ENCODE measurements around the gene ASCC1. TPM values are rescaled to one million over a fixed set of nuclear protein-coding genes. Genes with fewer than 3 reads are reported as not detected.

The ASCC1 gene
- total RNA-seq, 1 experiment from 2014 or later: 15.7 TPM

GRCh38 chr10:72085166-72085565 lies 130.9 kb downstream of the ASCC1 start:
- peaks cover 19% of the 10 kb centered on the region for H3K4me1 ChIP-seq (ENCODE audit: insufficient read depth, low read length)
- ChIA-PET POLR2A (ENCODE audit: unreplicated experiment) (no interaction called here), CTCF (no interaction called here)
- no peaks in the 10 kb centered on the region for H3K9me2 ChIP-seq (replicated peaks; ENCODE audit: low read length)
- TF ChIP-seq, protein P1, sequence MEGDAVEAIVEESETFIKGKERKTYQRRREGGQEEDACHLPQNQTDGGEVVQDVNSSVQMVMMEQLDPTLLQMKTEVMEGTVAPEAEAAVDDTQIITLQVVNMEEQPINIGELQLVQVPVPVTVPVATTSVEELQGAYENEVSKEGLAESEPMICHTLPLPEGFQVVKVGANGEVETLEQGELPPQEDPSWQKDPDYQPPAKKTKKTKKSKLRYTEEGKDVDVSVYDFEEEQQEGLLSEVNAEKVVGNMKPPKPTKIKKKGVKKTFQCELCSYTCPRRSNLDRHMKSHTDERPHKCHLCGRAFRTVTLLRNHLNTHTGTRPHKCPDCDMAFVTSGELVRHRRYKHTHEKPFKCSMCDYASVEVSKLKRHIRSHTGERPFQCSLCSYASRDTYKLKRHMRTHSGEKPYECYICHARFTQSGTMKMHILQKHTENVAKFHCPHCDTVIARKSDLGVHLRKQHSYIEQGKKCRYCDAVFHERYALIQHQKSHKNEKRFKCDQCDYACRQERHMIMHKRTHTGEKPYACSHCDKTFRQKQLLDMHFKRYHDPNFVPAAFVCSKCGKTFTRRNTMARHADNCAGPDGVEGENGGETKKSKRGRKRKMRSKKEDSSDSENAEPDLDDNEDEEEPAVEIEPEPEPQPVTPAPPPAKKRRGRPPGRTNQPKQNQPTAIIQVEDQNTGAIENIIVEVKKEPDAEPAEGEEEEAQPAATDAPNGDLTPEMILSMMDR (conservative IDR thresholded peaks at IDR 0.05; ENCODE audit: low read depth, low read length): no peak
- no peak for TF ChIP-seq EZH2phosphoT487 (IDR thresholded peaks at IDR 0.05; ENCODE audit: borderline replicate concordance, low read length)
- TF ChIP-seq EZH2 (IDR thresholded peaks at IDR 0.05; ENCODE audit: low read length, unreplicated experiment): no peak
- H3K4me2 ChIP-seq (ENCODE audit: low read length): no peak overlapping the region
- no peak for DNase-seq
- no peaks in the 10 kb centered on the region for H3K27me3 ChIP-seq (ENCODE audit: low read length)
- no peaks in the 10 kb centered on the region for H3K79me2 ChIP-seq (ENCODE audit: low read length)
- intact Hi-C loops (cut with micrococcal nuclease): no loop called here
- H3K9ac ChIP-seq (ENCODE audit: low read length): no peak overlapping the region
- no TSS peak for BruUV-seq (replicated peaks)
- H3K9me3 ChIP-seq (ENCODE audit: low read length): no peaks in the 10 kb centered on the region
- no peaks in the 10 kb centered on the region for H3K36me3 ChIP-seq (ENCODE audit: low read depth, low read length)
- H3F3A ChIP-seq (ENCODE audit: low read length, unreplicated experiment): no peaks in the 10 kb centered on the region
- H4K20me1 ChIP-seq (ENCODE audit: low read length): no peaks in the 10 kb centered on the region
- no peak overlapping the region for H3K4me3 ChIP-seq (ENCODE audit: low read length)
- no peak for ATAC-seq
- H2AFZ ChIP-seq (ENCODE audit: low read length): no peak overlapping the region
- H3K27ac ChIP-seq (ENCODE audit: low read length): no peak overlapping the region

- POLR2A ChIA-PET (ENCODE audit: unreplicated experiment): interaction anchor here (0.7 kb wide), 1 partner anchor 246 kb away, joined by 3 read pairs; no protein-coding TSS in a partner anchor
- Histone ChIP-seq H3F3A (ENCODE audit: low read length, unreplicated experiment) (no peaks in the 10 kb centered on the region), H3K36me3 (ENCODE audit: low read depth, low read length) (no peaks in the 10 kb centered on the region), H3K9ac (ENCODE audit: low read length) (no peak overlapping the region), H3K9me2 (replicated peaks; ENCODE audit: low read length) (no peaks in the 10 kb centered on the region), H4K20me1 (ENCODE audit: low read length) (no peaks in the 10 kb centered on the region), H3K4me2 (ENCODE audit: low read length) (no peak overlapping the region), H3K9me3 (ENCODE audit: low read length) (no peaks in the 10 kb centered on the region), H3K27me3 (ENCODE audit: low read length) (no peaks in the 10 kb centered on the region), H3K79me2 (ENCODE audit: low read length) (no peaks in the 10 kb centered on the region), H3K4me1 (ENCODE audit: insufficient read depth, low read length) (peaks cover 23% of the 10 kb centered on the region), H3K4me3 (ENCODE audit: low read length) (no peak overlapping the region), H2AFZ (ENCODE audit: low read length) (no peak overlapping the region), H3K27ac (ENCODE audit: low read length) (no peak overlapping the region)
- DNase-seq (no peak), ATAC-seq (no peak)
- intact Hi-C loops (cut with micrococcal nuclease): no loop called here
- CTCF ChIA-PET: no interaction called here
- BruUV-seq (replicated peaks): no TSS peak
- TF ChIP-seq EZH2phosphoT487 (IDR thresholded peaks at IDR 0.05; ENCODE audit: borderline replicate concordance, low read length): no peak
- TF ChIP-seq, protein P1 (conservative IDR thresholded peaks at IDR 0.05; ENCODE audit: low read depth, low read length): no peak
These were observed 132.2 kb downstream of the ASCC1 start for GRCh38 chr10:72083790-72084459.

All from PC-3 (cell line).